Naive B cell (primary cell): ENCODE data around the gene TMED5. TPM values are rescaled to one million over a fixed set of nuclear protein-coding genes. Genes with fewer than 3 reads are reported as not detected.
A peak's percentile ranks its signal among the peaks of the same experiment; 100 is the strongest.
"Not testable (repeated sequence)": the region's sequence is repeated elsewhere in the genome, so short reads cannot be mapped to it uniquely, and the experiment has no call there.

Experiments
- ATAC-seq, 2 donors: fragments of 150-1000 bp; cut with Tn5 transposase; 2 replicates each; pipeline ENCODE4 v1.10.0; 2021; ENCODE audit warnings: low read depth in 2 of 2, mild to moderate bottlenecking in 2 of 2, moderate library complexity in 2 of 2
- DNase-seq: peaks from one replicate; pipeline ENCODE4 v3.0.0; 2022
- H3K27ac Mint-ChIP-seq, 6 donors: one replicate each; pipeline ENCODE4 v1.8.0; 2020 to 2022; ENCODE audit warnings: mild to moderate bottlenecking in 6 of 6, mixed read lengths in 6 of 6, moderate library complexity in 5 of 6, inconsistent platforms in 2 of 6
- H3K27me3 Mint-ChIP-seq, 3 donors: one replicate each; pipeline ENCODE4 v1.8.0; 2021 to 2022; ENCODE audit warnings: mixed read lengths in 3 of 3, mild to moderate bottlenecking in 1 of 3
- H3K36me3 Mint-ChIP-seq, 2 donors: one replicate each; pipeline ENCODE4 v1.8.0; 2020 to 2022; ENCODE audit warnings: mixed read lengths in 2 of 2, inconsistent platforms in 1 of 2, mild to moderate bottlenecking in 1 of 2
- H3K4me1 Mint-ChIP-seq, 3 donors: one replicate each; pipeline ENCODE4 v1.8.0; 2020 to 2022; ENCODE audit warnings: mixed read lengths in 3 of 3, inconsistent platforms in 1 of 3, mild to moderate bottlenecking in 1 of 3, moderate library complexity in 1 of 3
- H3K4me3 Mint-ChIP-seq, 8 donors: one replicate each; pipeline ENCODE4 v1.8.0; 2020 to 2022; ENCODE audit warnings: mild to moderate bottlenecking in 8 of 8, mixed read lengths in 8 of 8, moderate library complexity in 8 of 8, inconsistent platforms in 2 of 8
- H3K9me3 Mint-ChIP-seq, 7 donors: one replicate each; pipeline ENCODE4 v1.8.0; 2020 to 2022; ENCODE audit warnings: mixed read lengths in 7 of 7, mild to moderate bottlenecking in 5 of 7, inconsistent platforms in 2 of 7, moderate library complexity in 1 of 7
- polyA plus RNA-seq, 6 donors: library from polyadenylated mRNA; unstranded; fragments of 300-500 nt; fragmentation: Illumina TruSeq; gene quantifications; one replicate each; pipeline ENCODE4 v1.2.3, GENCODE V29; 2021; ENCODE audit warnings: low read depth in 6 of 6

The TMED5 gene
- polyA plus RNA-seq, 6 donors from 2014 or later = 18.1 to 25.9 (median 22.8) TPM

- Mint-ChIP-seq H3K36me3 (peaks cover 3 to 34% of the 10 kb centered on the region in 2 donors), H3K4me3 (peak overlapping the region in 1 of 8 donors; percentile 8), H3K27ac (no peak overlapping the region), H3K9me3 (no peaks in the 10 kb centered on the region), H3K4me1 (peaks cover 5 to 20% (median 8%) of the 10 kb centered on the region in 3 donors), H3K27me3 (no peaks in the 10 kb centered on the region)
- DNase-seq (no peak), ATAC-seq (no peak)
These were observed 14.2 kb upstream of the TMED5 start for GRCh38 chr1:93194231-93194990.

- Mint-ChIP-seq H3K4me3 (no peak overlapping the region), H3K27ac (peak overlapping the region in 1 of 6 donors; percentile 25), H3K27me3 (no peaks in the 10 kb centered on the region), H3K9me3 (no peaks in the 10 kb centered on the region), H3K36me3 (peaks cover 7 to 14% of the 10 kb centered on the region in 2 donors), H3K4me1 (peaks cover 22 to 36% (median 31%) of the 10 kb centered on the region in 3 donors)
- ATAC-seq = no peak
- no peak for DNase-seq
These were observed 10.2 kb upstream of the TMED5 start for GRCh38 chr1:93190432-93190831.

- Mint-ChIP-seq H3K36me3 (peaks cover 3 to 7% of the 10 kb centered on the region in 2 donors), H3K27me3 (no peaks in the 10 kb centered on the region), H3K4me1 (peaks cover 29 to 52% (median 33%) of the 10 kb centered on the region in 3 donors), H3K27ac (no peak overlapping the region), H3K4me3 (peak overlapping the region in 3 of 8 donors; percentile 39 to 61 (median 44)), H3K9me3 (no peaks in the 10 kb centered on the region)
- DNase-seq = peak; percentile 18
- ATAC-seq = peak; percentile 81 to 84
These were observed 6.5 kb upstream of the TMED5 start for GRCh38 chr1:93186667-93187066.

- Mint-ChIP-seq H3K27me3 (no peaks in the 10 kb centered on the region), H3K36me3 (peaks cover 0 to 4% of the 10 kb centered on the region in 2 donors), H3K4me1 (peaks cover 31 to 53% (median 45%) of the 10 kb centered on the region in 3 donors), H3K9me3 (no peaks in the 10 kb centered on the region), H3K4me3 (peak within 1 kb of the TSS; percentile 88 to 99 (median 98)), H3K27ac (peak within 1 kb of the TSS; percentile 92 to 99 (median 99))
- no peak for DNase-seq
- peak; percentile 40 to 45 for ATAC-seq
These were observed 755 bp upstream of the TMED5 start, which contains the start of gene CCDC18 for GRCh38 chr1:93180723-93181613. TSS of gene CCDC18 (plus strand) at chr1:93180724. CDS start at chr1:93183362, 2,638 bp downstream.

GRCh38 chr1:93178418-93178817 is 1.8 kb downstream of the TMED5 start:
- Mint-ChIP-seq H3K9me3 (no peaks in the 10 kb centered on the region), H3K4me1 (peaks cover 28 to 58% (median 50%) of the 10 kb centered on the region in 3 donors), H3K4me3 (peak overlapping the region; percentile 88 to 99 (median 98)), H3K27ac (peak overlapping the region in 4 of 6 donors; percentile 51 to 92 (median 88)), H3K27me3 (no peaks in the 10 kb centered on the region), H3K36me3 (peaks cover 5 to 10% of the 10 kb centered on the region in 2 donors)
- ATAC-seq (no peak), DNase-seq (no peak)

GRCh38 chr1:93177991-93178390 is 2.2 kb downstream of the TMED5 start:
- DNase-seq (no peak), ATAC-seq (no peak)
- Mint-ChIP-seq H3K4me1 (peaks cover 33 to 63% (median 54%) of the 10 kb centered on the region in 3 donors), H3K9me3 (no peaks in the 10 kb centered on the region), H3K4me3 (peak overlapping the region; percentile 88 to 99 (median 98)), H3K36me3 (peaks cover 5 to 10% of the 10 kb centered on the region in 2 donors), H3K27ac (peak overlapping the region in 4 of 6 donors; percentile 22 to 88 (median 48)), H3K27me3 (no peaks in the 10 kb centered on the region)

- H3K4me1 Mint-ChIP-seq = peaks cover 54 to 75% (median 67%) of the 10 kb centered on the region in 3 donors
- H3K4me3 Mint-ChIP-seq, H3K27me3 Mint-ChIP-seq, DNase-seq, ATAC-seq, H3K9me3 Mint-ChIP-seq: not testable (repeated sequence)
- H3K27ac Mint-ChIP-seq = peak overlapping the region in 1 of 6 donors; percentile 86
- H3K36me3 Mint-ChIP-seq = peaks cover 6 to 18% of the 10 kb centered on the region in 2 donors
These were observed 5.6 kb downstream of the TMED5 start for GRCh38 chr1:93174638-93175037.

- H3K9me3 Mint-ChIP-seq = peaks cover 0 to 8% (median 2%) of the 10 kb centered on the region in 7 donors
- H3K4me3 Mint-ChIP-seq = peak overlapping the region in 4 of 8 donors; percentile 0 to 69 (median 8)
- no peak for DNase-seq
- ATAC-seq = no peak
- H3K27ac Mint-ChIP-seq = peak overlapping the region in 3 of 6 donors; percentile 43 to 72 (median 69)
- H3K4me1 Mint-ChIP-seq = peaks cover 45 to 74% (median 67%) of the 10 kb centered on the region in 3 donors
- H3K27me3 Mint-ChIP-seq = no peaks in the 10 kb centered on the region
- H3K36me3 Mint-ChIP-seq = peaks cover 16 to 27% of the 10 kb centered on the region in 2 donors
These were observed 7.4 kb downstream of the TMED5 start for GRCh38 chr1:93172778-93173177.

GRCh38 chr1:93171549-93172034 is 8.6 kb downstream of the TMED5 start:
- Mint-ChIP-seq H3K4me3 (peak overlapping the region; percentile 69 to 89 (median 84)), H3K27ac (peak overlapping the region in 4 of 6 donors; percentile 39 to 89 (median 56)), H3K9me3 (peaks cover 2 to 19% (median 5%) of the 10 kb centered on the region in 7 donors), H3K4me1 (peaks cover 46 to 76% (median 69%) of the 10 kb centered on the region in 3 donors), H3K27me3 (no peaks in the 10 kb centered on the region), H3K36me3 (peaks cover 22 to 36% of the 10 kb centered on the region in 2 donors)
- ATAC-seq (no peak), DNase-seq (no peak)

GRCh38 chr1:93170141-93170678 is 10.0 kb downstream of the TMED5 start:
- H3K4me3 Mint-ChIP-seq, H3K27me3 Mint-ChIP-seq, H3K27ac Mint-ChIP-seq, ATAC-seq, DNase-seq: not testable (repeated sequence)
- peaks cover 26 to 38% of the 10 kb centered on the region in 2 donors for H3K36me3 Mint-ChIP-seq
- H3K4me1 Mint-ChIP-seq = peaks cover 45 to 74% (median 69%) of the 10 kb centered on the region in 3 donors
- H3K9me3 Mint-ChIP-seq = peaks cover 4 to 20% (median 7%) of the 10 kb centered on the region in 7 donors

GRCh38 chr1:93167006-93167405 is 13.2 kb downstream of the TMED5 start:
- Mint-ChIP-seq H3K27ac (peak overlapping the region in 1 of 6 donors; percentile 11), H3K4me3 (no peak overlapping the region), H3K36me3 (peaks cover 21 to 34% of the 10 kb centered on the region in 2 donors), H3K27me3 (no peaks in the 10 kb centered on the region), H3K4me1 (peaks cover 36 to 65% (median 52%) of the 10 kb centered on the region in 3 donors), H3K9me3 (peaks cover 4 to 20% (median 7%) of the 10 kb centered on the region in 7 donors)
- ATAC-seq = no peak
- DNase-seq = no peak

GRCh38 chr1:93165895-93166294 is 14.3 kb downstream of the TMED5 start:
- Mint-ChIP-seq H3K27ac (peak overlapping the region in 1 of 6 donors; percentile 73), H3K4me1 (peaks cover 30 to 62% (median 43%) of the 10 kb centered on the region in 3 donors), H3K36me3 (peaks cover 21 to 34% of the 10 kb centered on the region in 2 donors), H3K9me3 (peaks cover 1 to 20% (median 7%) of the 10 kb centered on the region in 7 donors)
- H3K27me3 Mint-ChIP-seq, DNase-seq, ATAC-seq, H3K4me3 Mint-ChIP-seq: not testable (repeated sequence)
